NB4 (cell line): Measurements from ENCODE around the gene CCNY.

ENCODE experiments used
- CTCF ChIP-seq: IDR thresholded peaks from one replicate; pipeline ENCODE4 v1.5.1; 2012; ENCODE audit warnings: low read depth, low read length
- MYC ChIP-seq: IDR thresholded peaks from 2 replicates; pipeline ENCODE4 v1.6.1; 2011; ENCODE audit warnings: low read depth, low read length
- POLR2A ChIP-seq: IDR thresholded peaks from 2 replicates; pipeline ENCODE4 v1.6.1; 2011; ENCODE audit warnings: mild to moderate bottlenecking; ENCODE audit not compliant: insufficient read length; ENCODE audit errors: extremely low read depth

GRCh38 chr10:35335133-35336083, 901 bp upstream of the CCNY start:
- TF ChIP-seq CTCF (no peak), POLR2A (no peak), MYC (no peak)
